ENCODE measurements around the gene SLC35F5. TPM values are rescaled to one million over a fixed set of nuclear protein-coding genes. Genes with fewer than 3 reads are reported as not detected.

The SLC35F5 gene
- total and polyA plus RNA-seq, 2 of the 13 experiments (the other 11 are each of a cell fraction or from before 2014, with no cell fraction given): 139 to 174 TPM

DNA sequence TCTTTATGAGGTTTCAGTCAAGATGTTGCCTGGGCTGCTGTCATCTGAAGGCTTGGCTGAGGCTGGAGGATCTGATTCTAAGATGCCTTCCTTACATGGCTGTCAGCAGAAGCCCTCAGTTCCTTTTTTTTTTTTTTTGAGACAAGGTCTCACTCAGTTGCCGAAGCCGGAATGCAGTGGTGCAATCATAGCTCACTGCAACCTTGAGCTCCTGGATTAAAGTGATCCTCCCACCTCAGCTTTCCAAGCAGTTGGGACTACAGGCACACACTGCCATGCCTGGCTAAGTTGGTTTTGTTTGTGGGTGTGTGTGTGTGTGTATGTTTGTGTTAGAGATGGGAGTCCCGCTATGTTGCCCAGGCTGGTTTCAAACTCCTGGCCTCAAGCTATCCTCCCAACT is 13.1 kb upstream of the SLC35F5 start (continued):
- TF ChIP-seq ZNF431 (CRISPR knock-in tag; IDR thresholded peaks at IDR 0.05; ENCODE audit: borderline replicate concordance, low read depth): no peak
- 0 out of 2 replicates have a peak, but pooled peaks have one; percentile 66 for TF ChIP-seq ZNF550 (CRISPR knock-in tag; IDR thresholded peaks at IDR 0.05; ENCODE audit: borderline replicate concordance)
- TF ChIP-seq ZNF263 (CRISPR knock-in tag; IDR thresholded peaks at IDR 0.05): no peak
- no peak for TF ChIP-seq FIP1L1 (IDR thresholded peaks at IDR 0.05; ENCODE audit: borderline replicate concordance, insufficient read depth, low read depth, low read length)

DNA sequence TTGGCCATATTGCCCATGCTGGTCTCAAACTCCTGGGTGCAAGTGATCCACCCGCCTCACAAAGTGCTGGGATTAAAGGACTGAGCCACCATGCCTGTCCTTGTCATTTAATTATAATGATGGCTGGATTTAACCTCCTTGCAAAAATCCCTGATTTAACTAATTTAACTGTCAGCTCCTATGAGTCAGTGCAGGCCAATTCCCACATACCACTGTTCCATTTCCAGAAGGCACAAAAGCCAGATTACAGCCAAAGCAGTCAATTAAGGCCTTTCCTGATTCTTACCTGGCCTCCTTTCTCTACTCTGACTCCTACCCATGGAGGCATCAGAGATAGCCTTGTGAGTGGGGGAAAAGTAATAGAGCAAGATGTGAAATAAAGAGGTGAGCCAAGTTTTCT is 12.3 kb upstream of the SLC35F5 start:
- ATAC-seq (no peak), DNase-seq (ENCODE audit: low spot score) (no peak), FAIRE-seq (no peak)
- intact Hi-C loops (cut with micrococcal nuclease; ENCODE audit: unreplicated experiment) (no loop called here), in situ Hi-C loops (cut with HindIII; ENCODE audit: extremely low pct_ligation_motif_present, low pct_unique_long_range_greater_than_20kb) (loop anchor here (25.0 kb wide), 1 partner anchor 794 kb away; no protein-coding TSS in a partner anchor)
- CTCF ChIA-PET (ENCODE audit: low intra/inter-chr PET ratio, low total read pairs): no interaction called here
- H2AFZ ChIP-seq (ENCODE audit: low read length): no peak overlapping the region
- no TSS peak for BruUV-seq (replicated peaks)
- H3K4me1 ChIP-seq (ENCODE audit: insufficient read depth, low read length): peaks cover 7% of the 10 kb centered on the region
- POLR2A ChIA-PET: interaction anchor here (1.9 kb wide), 1 partner anchor 12 kb away, joined by 13 read pairs; the partner anchor contains the start of gene SLC35F5
- H4K20me1 ChIP-seq (ENCODE audit: insufficient read depth, low read length): no peaks in the 10 kb centered on the region
- H3K9me3 ChIP-seq (ENCODE audit: low read length): peaks cover 8% of the 10 kb centered on the region; the same call in 1 of the 2 replicates
- 0 out of 5 replicates have a peak, but pooled peaks cover 0 to 4% of the 10 kb centered on the region in 2 experiments for H3K27me3 ChIP-seq (ENCODE audit: control insufficient read depth in 1 of 2, insufficient read depth in 2 of 2, low read length in 2 of 2)
- H3K36me3 ChIP-seq (replicated peaks in 1 of 2; ENCODE audit: control insufficient read depth in 1 of 2, insufficient read depth in 2 of 2, low read length in 2 of 2): no peaks in the 10 kb centered on the region
- no peak overlapping the region for H3K9ac ChIP-seq (ENCODE audit: insufficient read depth, low read depth, low read length)
- H3K4me3 ChIP-seq (replicated peaks in 1 of 3; ENCODE audit: insufficient read depth in 1 of 3, low read depth in 2 of 3, low read length in 3 of 3): no peak overlapping the region
- WGBS (ENCODE audit: low lambda C conversion rate): 55% methylated on average over 1 of the region's 1 CpG
- H3K27ac ChIP-seq (ENCODE audit: extremely low read length, insufficient read depth, low read length): no peak overlapping the region
- no peak overlapping the region for H3K4me2 ChIP-seq (ENCODE audit: low read depth, low read length)
- no peaks in the 10 kb centered on the region for H3K79me2 ChIP-seq (ENCODE audit: insufficient read depth, low read length)
- TF ChIP-seq, protein P1, sequence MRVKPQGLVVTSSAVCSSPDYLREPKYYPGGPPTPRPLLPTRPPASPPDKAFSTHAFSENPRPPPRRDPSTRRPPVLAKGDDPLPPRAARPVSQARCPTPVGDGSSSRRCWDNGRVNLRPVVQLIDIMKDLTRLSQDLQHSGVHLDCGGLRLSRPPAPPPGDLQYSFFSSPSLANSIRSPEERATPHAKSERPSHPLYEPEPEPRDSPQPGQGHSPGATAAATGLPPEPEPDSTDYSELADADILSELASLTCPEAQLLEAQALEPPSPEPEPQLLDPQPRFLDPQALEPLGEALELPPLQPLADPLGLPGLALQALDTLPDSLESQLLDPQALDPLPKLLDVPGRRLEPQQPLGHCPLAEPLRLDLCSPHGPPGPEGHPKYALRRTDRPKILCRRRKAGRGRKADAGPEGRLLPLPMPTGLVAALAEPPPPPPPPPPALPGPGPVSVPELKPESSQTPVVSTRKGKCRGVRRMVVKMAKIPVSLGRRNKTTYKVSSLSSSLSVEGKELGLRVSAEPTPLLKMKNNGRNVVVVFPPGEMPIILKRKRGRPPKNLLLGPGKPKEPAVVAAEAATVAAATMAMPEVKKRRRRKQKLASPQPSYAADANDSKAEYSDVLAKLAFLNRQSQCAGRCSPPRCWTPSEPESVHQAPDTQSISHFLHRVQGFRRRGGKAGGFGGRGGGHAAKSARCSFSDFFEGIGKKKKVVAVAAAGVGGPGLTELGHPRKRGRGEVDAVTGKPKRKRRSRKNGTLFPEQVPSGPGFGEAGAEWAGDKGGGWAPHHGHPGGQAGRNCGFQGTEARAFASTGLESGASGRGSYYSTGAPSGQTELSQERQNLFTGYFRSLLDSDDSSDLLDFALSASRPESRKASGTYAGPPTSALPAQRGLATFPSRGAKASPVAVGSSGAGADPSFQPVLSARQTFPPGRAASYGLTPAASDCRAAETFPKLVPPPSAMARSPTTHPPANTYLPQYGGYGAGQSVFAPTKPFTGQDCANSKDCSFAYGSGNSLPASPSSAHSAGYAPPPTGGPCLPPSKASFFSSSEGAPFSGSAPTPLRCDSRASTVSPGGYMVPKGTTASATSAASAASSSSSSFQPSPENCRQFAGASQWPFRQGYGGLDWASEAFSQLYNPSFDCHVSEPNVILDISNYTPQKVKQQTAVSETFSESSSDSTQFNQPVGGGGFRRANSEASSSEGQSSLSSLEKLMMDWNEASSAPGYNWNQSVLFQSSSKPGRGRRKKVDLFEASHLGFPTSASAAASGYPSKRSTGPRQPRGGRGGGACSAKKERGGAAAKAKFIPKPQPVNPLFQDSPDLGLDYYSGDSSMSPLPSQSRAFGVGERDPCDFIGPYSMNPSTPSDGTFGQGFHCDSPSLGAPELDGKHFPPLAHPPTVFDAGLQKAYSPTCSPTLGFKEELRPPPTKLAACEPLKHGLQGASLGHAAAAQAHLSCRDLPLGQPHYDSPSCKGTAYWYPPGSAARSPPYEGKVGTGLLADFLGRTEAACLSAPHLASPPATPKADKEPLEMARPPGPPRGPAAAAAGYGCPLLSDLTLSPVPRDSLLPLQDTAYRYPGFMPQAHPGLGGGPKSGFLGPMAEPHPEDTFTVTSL (CRISPR knock-in tag; IDR thresholded peaks at IDR 0.05; ENCODE audit: borderline replicate concordance): no peak
- TF ChIP-seq ZNF816 (CRISPR knock-in tag; IDR thresholded peaks at IDR 0.05; ENCODE audit: borderline replicate concordance) (no peak), ZZZ3 (CRISPR knock-in tag; IDR thresholded peaks at IDR 0.05; ENCODE audit: borderline replicate concordance) (no peak), HOXD1 (CRISPR knock-in tag; IDR thresholded peaks at IDR 0.05) (no peak), SMC3 (IDR thresholded peaks at IDR 0.05; ENCODE audit: low read length) (no peak), ESRRA (CRISPR knock-in tag; IDR thresholded peaks at IDR 0.05; ENCODE audit: low read depth) (no peak), FOXK1 (CRISPR knock-in tag; IDR thresholded peaks at IDR 0.05; ENCODE audit: borderline replicate concordance, low read depth) (no peak), RFXANK (CRISPR knock-in tag; IDR thresholded peaks at IDR 0.05) (no peak), KAT2B (IDR thresholded peaks at IDR 0.05; ENCODE audit: borderline replicate concordance, low read depth, low read length) (no peak), ZNF670 (CRISPR knock-in tag; IDR thresholded peaks at IDR 0.05; ENCODE audit: borderline replicate concordance) (no peak), ZNF629 (CRISPR knock-in tag; conservative IDR thresholded peaks at IDR 0.05) (no peak), SNRNP70 (IDR thresholded peaks at IDR 0.05; ENCODE audit: low read depth, low read length) (no peak), TOE1 (CRISPR knock-in tag; IDR thresholded peaks at IDR 0.05) (no peak)
- TF ChIP-seq, protein P2, sequence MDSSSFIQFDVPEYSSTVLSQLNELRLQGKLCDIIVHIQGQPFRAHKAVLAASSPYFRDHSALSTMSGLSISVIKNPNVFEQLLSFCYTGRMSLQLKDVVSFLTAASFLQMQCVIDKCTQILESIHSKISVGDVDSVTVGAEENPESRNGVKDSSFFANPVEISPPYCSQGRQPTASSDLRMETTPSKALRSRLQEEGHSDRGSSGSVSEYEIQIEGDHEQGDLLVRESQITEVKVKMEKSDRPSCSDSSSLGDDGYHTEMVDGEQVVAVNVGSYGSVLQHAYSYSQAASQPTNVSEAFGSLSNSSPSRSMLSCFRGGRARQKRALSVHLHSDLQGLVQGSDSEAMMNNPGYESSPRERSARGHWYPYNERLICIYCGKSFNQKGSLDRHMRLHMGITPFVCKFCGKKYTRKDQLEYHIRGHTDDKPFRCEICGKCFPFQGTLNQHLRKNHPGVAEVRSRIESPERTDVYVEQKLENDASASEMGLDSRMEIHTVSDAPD (CRISPR knock-in tag; IDR thresholded peaks at IDR 0.05): no peak
